Lower lobe of right lung (tissue), 2 donors: ENCODE data around the gene JADE3. TPM values are rescaled to one million over a fixed set of nuclear protein-coding genes. Genes with fewer than 3 reads are reported as not detected.
A peak's percentile ranks its signal among the peaks of the same experiment; 100 is the strongest.

Experiments used
- ATAC-seq, 2 donors: fragments of 200-7000 bp; cut with Tn5 transposase; one replicate each; pipeline ENCODE4 v1.9.1; 2020 to 2022; ENCODE audit warnings: mild to moderate bottlenecking in 2 of 2, moderate library complexity in 2 of 2
- DNase-seq: peaks from one replicate; pipeline ENCODE4 v3.0.0-alpha.2; 2020
- H3K27ac ChIP-seq: fragments of 200-600 bp; one replicate; pipeline ENCODE4 v1.8.0; 2022
- H3K27me3 ChIP-seq: fragments of 200-600 bp; one replicate; pipeline ENCODE4 v1.8.0; 2022; ENCODE audit warnings: low read depth
- H3K36me3 ChIP-seq: fragments of 200-600 bp; one replicate; pipeline ENCODE4 v1.8.0; 2022; ENCODE audit warnings: mild to moderate bottlenecking
- H3K4me1 ChIP-seq: fragments of 200-600 bp; one replicate; pipeline ENCODE4 v1.8.0; 2022
- H3K4me3 ChIP-seq: fragments of 200-600 bp; one replicate; pipeline ENCODE4 v1.8.0; 2022; ENCODE audit warnings: mild to moderate bottlenecking
- H3K9me3 ChIP-seq: fragments of 200-600 bp; one replicate; pipeline ENCODE4 v1.8.0; 2022
- CTCF ChIP-seq: fragments of 200-600 bp; IDR thresholded peaks from one replicate; pipeline ENCODE4 v1.8.0; 2022; ENCODE audit warnings: antibody characterized with exemption, mild to moderate bottlenecking
- intact Hi-C: fragments of 100-400 bp; cut with DNase I; formaldehyde crosslinking; loops from one replicate; pipeline ENCODE4 v1.11.0; 2022
- long read RNA-seq: library from polyadenylated mRNA; unstranded; transcript quantifications from one replicate; pipeline ENCODE4 v2.0.0, GENCODE V29; 2021
- total RNA-seq: library from RNA; stranded (reverse); fragmentation: NEBNext Ultra II Directional; extraction: Animal tissue kit (Norgen Biotek cat#: 25700); gene quantifications from one replicate; pipeline ENCODE4 v1.2.1, GENCODE V29; 2021
- donor health status: DM: no; HTN: yes; CAD: no; lungs with severe emphysema.

Gene JADE3
- 8.5 TPM for total RNA-seq
- long read RNA-seq, full-length matches to known transcripts: 1 of 4 reads
- long read RNA-seq, partial matches to known transcripts: 2 of 4 reads
- long read RNA-seq, other reads (novel, unspliced or antisense): 1 of 4 reads

- H3K9me3 ChIP-seq: no peaks in the 10 kb centered on the region
- DNase-seq (peak; percentile 83), ATAC-seq (peak; percentile 94 to 97)
- H3K36me3 ChIP-seq: no peaks in the 10 kb centered on the region
- H3K4me3 ChIP-seq: peak within 1 kb of the TSS; percentile 67
- TF ChIP-seq CTCF: no peak
- no peaks in the 10 kb centered on the region for H3K4me1 ChIP-seq
- no peaks in the 10 kb centered on the region for H3K27me3 ChIP-seq
- intact Hi-C loops: no loop called here
- peak within 1 kb of the TSS; percentile 67 for H3K27ac ChIP-seq
Measured at GRCh38 chrX:46912098-46912602, at the start of gene JADE3. Gene JADE3 (plus strand): TSS chrX:46912421. CDS start chrX:46984895, 72,474 bp downstream.

DNA sequence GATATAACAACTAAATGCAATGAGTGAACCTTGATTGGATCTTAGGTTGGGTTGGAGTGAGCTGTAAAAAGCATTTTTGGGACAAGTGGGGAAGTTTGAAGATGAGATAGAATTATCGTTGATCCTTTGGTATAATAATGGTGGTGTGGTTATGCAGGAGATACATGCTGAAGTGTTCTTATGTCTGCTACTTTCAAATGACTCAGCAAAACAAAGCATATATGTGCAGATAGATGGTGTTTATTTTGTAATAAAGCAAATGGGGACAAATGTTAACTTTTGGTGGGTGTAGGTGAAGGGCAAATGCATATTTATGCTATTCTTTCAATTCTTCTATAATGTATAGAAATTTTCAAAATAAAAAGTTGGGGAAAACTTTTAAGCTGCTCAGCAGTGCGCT is 49.1 kb upstream of the JADE3 start:
- intact Hi-C loops: no loop called here
- TF ChIP-seq CTCF: no peak

GRCh38 chrX:46864606-46865005 is 47.6 kb upstream of the JADE3 start:
- no peaks in the 10 kb centered on the region for H3K27me3 ChIP-seq
- H3K4me3 ChIP-seq: no peak overlapping the region
- H3K27ac ChIP-seq: no peak overlapping the region
- H3K4me1 ChIP-seq: no peaks in the 10 kb centered on the region
- no peak for TF ChIP-seq CTCF
- no peaks in the 10 kb centered on the region for H3K9me3 ChIP-seq
- H3K36me3 ChIP-seq: no peaks in the 10 kb centered on the region
- DNase-seq: no peak
- ATAC-seq: no peak
- intact Hi-C loops: no loop called here

More for the DNA sequence above, 49.1 kb upstream of the JADE3 start:
- Histone ChIP-seq H3K27me3 (no peaks in the 10 kb centered on the region), H3K4me1 (no peaks in the 10 kb centered on the region), H3K9me3 (no peaks in the 10 kb centered on the region), H3K4me3 (no peak overlapping the region), H3K27ac (no peak overlapping the region), H3K36me3 (no peaks in the 10 kb centered on the region)
- ATAC-seq: no peak
- DNase-seq: no peak

- no peak for TF ChIP-seq CTCF
- Histone ChIP-seq H3K27me3 (no peaks in the 10 kb centered on the region), H3K36me3 (no peaks in the 10 kb centered on the region), H3K27ac (no peak overlapping the region), H3K9me3 (no peaks in the 10 kb centered on the region), H3K4me1 (no peaks in the 10 kb centered on the region), H3K4me3 (no peak overlapping the region)
- ATAC-seq (peak in 1 of 2 donors; percentile 29), DNase-seq (no peak)
- intact Hi-C loops: no loop called here
Measured at GRCh38 chrX:46865281-46865680, 46.9 kb upstream of the JADE3 start.

DNA sequence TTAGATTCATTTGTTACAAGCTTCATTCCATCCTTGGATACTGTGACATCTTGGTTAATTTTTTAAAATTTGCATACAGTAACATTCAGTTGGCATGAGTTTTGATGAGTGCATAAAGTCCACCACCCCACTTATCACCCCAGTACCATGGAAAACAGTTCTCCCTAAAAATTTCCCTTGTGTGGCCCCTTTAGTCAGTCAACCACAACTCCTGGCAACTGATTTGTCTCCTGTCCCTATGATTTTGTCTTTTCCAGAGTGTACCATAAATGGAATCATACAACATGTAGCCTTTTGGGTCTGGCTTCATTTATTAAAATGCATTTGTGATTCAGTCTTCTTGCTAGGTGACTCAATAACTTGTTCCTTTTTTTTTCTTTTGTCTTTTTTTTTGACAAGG is 45.5 kb upstream of the JADE3 start:
- ATAC-seq (no peak), DNase-seq (no peak)
- intact Hi-C loops: no loop called here
- Histone ChIP-seq H3K4me3 (no peak overlapping the region), H3K4me1 (no peaks in the 10 kb centered on the region), H3K27ac (no peak overlapping the region), H3K9me3 (no peaks in the 10 kb centered on the region), H3K36me3 (no peaks in the 10 kb centered on the region), H3K27me3 (no peaks in the 10 kb centered on the region)
- no peak for TF ChIP-seq CTCF
